HepG2 (cell line): Measurements from ENCODE around the gene ZMYM3. TPM values are rescaled to one million over a fixed set of nuclear protein-coding genes. Genes with fewer than 3 reads are reported as not detected.

Source experiments
- ATAC-seq: fragments of 200-7000 bp; cut with Tn5 transposase; 3 replicates; pipeline ENCODE4 v1.9.1; 2020; ENCODE audit warnings: mild to moderate bottlenecking, moderate library complexity
- BruUV-seq: library from RNA; stranded (reverse); fragments of 400-500 nt; replicated peaks from 2 replicates; lab custom pipeline; 2021; lab: Mats Ljungman, UMichigan
- CTCF ChIA-PET: fragments of 300-600 bp; formaldehyde crosslinking; extraction: SDS; loops from one replicate; lab custom pipeline; 2021; ENCODE audit warnings: low total read pairs, inconsistent platforms, low intra/inter-chr PET ratio; lab: Yijun Ruan, JAX
- POLR2A ChIA-PET: fragments of 350-600 bp; sonication (Branson Sonifier 250); formaldehyde crosslinking; loops from one replicate; lab custom pipeline; 2020; ENCODE audit warnings: antibody characterized with exemption, inconsistent platforms; lab: Yijun Ruan, JAX
- DNase-seq: peaks from one replicate; pipeline ENCODE4 v3.0.0-alpha.2; 2015; ENCODE audit warnings: low spot score
- FAIRE-seq: peaks from 3 replicates; lab custom pipeline; 2011; peaks lifted over from hg19 to GRCh38; lab: Jason Lieb, UNC
- H2AFZ ChIP-seq: one replicate; pipeline ENCODE4 v1.6.1; 2011; ENCODE audit warnings: low read length, inconsistent platforms
- H3K27ac ChIP-seq: fragments of 300-600 bp; 3 replicates; pipeline ENCODE4 v1.8.0; 2011; ENCODE audit warnings: mixed run types, mild to moderate bottlenecking, mixed read lengths, low read length, inconsistent platforms; ENCODE audit not compliant: insufficient read depth; ENCODE audit errors: extremely low read length
- H3K27me3 ChIP-seq, 2 experiments: fragments of 200-600 bp in 1 of 2; 2 replicates in 1 of 2; 3 replicates in 1 of 2; pipeline versions ENCODE4 v1.6.0 to v1.8.0; 2011; ENCODE audit warnings: low read length in 2 of 2, mild to moderate bottlenecking in 2 of 2, moderate library complexity in 2 of 2, inconsistent platforms in 1 of 2; ENCODE audit not compliant: insufficient read depth in 2 of 2, control insufficient read depth in 1 of 2
- H3K36me3 ChIP-seq, 2 experiments: fragments of 200-600 bp in 1 of 2; replicated peaks in 1 of 2; 2 replicates in 1 of 2; 3 replicates in 1 of 2; pipeline versions ENCODE4 v1.5.1 to v1.8.0; 2011; ENCODE audit warnings: low read length in 2 of 2, inconsistent platforms in 1 of 2; ENCODE audit not compliant: insufficient read depth in 2 of 2, control insufficient read depth in 1 of 2
- H3K4me1 ChIP-seq: 2 replicates; pipeline ENCODE4 v1.5.1; 2012; ENCODE audit warnings: low read length, inconsistent platforms; ENCODE audit not compliant: insufficient read depth
- H3K4me2 ChIP-seq: 2 replicates; pipeline ENCODE4 v1.6.0; 2011; ENCODE audit warnings: low read depth, low read length, inconsistent platforms
- H3K4me3 ChIP-seq, 3 experiments: fragments of 200-600 bp in 1 of 3; sonication (generic), shearing (Covaris generic) in 1 of 3; replicated peaks in 1 of 3; 2 replicates each; pipeline ENCODE4 v1.5.1; 2011 to 2016; ENCODE audit warnings: low read length in 3 of 3, inconsistent platforms in 2 of 3, low read depth in 2 of 3, mild to moderate bottlenecking in 2 of 3, control low read depth in 1 of 3, mixed read lengths in 1 of 3; ENCODE audit not compliant: insufficient read depth in 1 of 3
- H3K79me2 ChIP-seq: one replicate; pipeline ENCODE4 v1.6.1; 2011; ENCODE audit warnings: low read length, inconsistent platforms; ENCODE audit not compliant: insufficient read depth
- H3K9ac ChIP-seq: 2 replicates; pipeline ENCODE4 v1.6.0; 2011; ENCODE audit warnings: mild to moderate bottlenecking, low read depth, low read length, inconsistent platforms; ENCODE audit not compliant: insufficient read depth
- H3K9me3 ChIP-seq: 2 replicates; pipeline ENCODE4 v1.5.1; 2012; ENCODE audit warnings: mild to moderate bottlenecking, low read length
- H4K20me1 ChIP-seq: 2 replicates; pipeline ENCODE4 v1.6.0; 2011; ENCODE audit warnings: inconsistent platforms, mild to moderate bottlenecking, low read length, moderate library complexity; ENCODE audit not compliant: insufficient read depth
- ETV5 ChIP-seq: IDR thresholded peaks from 2 replicates; pipeline ENCODE4 v1.6.1; 2018; ENCODE audit warnings: missing biosample characterization, missing genetic modification reagents, inconsistent platforms, borderline replicate concordance
- HNRNPK ChIP-seq: fragments of 200-400 bp; formaldehyde crosslinking; IDR thresholded peaks from 2 replicates; pipeline ENCODE4 v1.6.1; 2018; ENCODE audit warnings: low read length, low read depth, moderate library complexity, mild to moderate bottlenecking; ENCODE audit not compliant: poor library complexity, severe bottlenecking
- KAT7 ChIP-seq: IDR thresholded peaks from 2 replicates; pipeline ENCODE4 v1.6.1; 2018; ENCODE audit warnings: borderline replicate concordance, missing compliant biosample characterization
- PCBP2 ChIP-seq: fragments of 200-400 bp; formaldehyde crosslinking; optimal IDR thresholded peaks from 2 replicates; pipeline ENCODE3; 2018; ENCODE audit warnings: low read length, low read depth; ENCODE audit not compliant: poor library complexity, severe bottlenecking
- ZFP36L1 ChIP-seq: sonication (generic); formaldehyde crosslinking; IDR thresholded peaks from 2 replicates; pipeline ENCODE4 v1.8.0; 2022; ENCODE audit warnings: mild to moderate bottlenecking, missing genetic modification reagents, moderate library complexity
- ZNF432 ChIP-seq: sonication (generic); formaldehyde crosslinking; IDR thresholded peaks from 2 replicates; pipeline ENCODE4 v1.5.0; 2020; ENCODE audit warnings: missing genetic modification reagents, mild to moderate bottlenecking, borderline replicate concordance
- ZSCAN20 ChIP-seq: sonication (generic); formaldehyde crosslinking; IDR thresholded peaks from 2 replicates; pipeline ENCODE4 v1.4.0; 2020; ENCODE audit warnings: missing genetic modification reagents, mild to moderate bottlenecking, borderline replicate concordance
- WGBS: methylation state at CpG from one replicate; pipeline ENCODE4 v1.1.6; 2017; ENCODE audit warnings: low lambda C conversion rate; 5-methylcytosine and 5-hydroxymethylcytosine counted together
- in situ Hi-C: cut with HindIII; loops from 2 replicates; pipeline ENCODE4 v1.10.0; 2017; ENCODE audit warnings: low pct_unique_long_range_greater_than_20kb; ENCODE audit not compliant: extremely low pct_ligation_motif_present
- intact Hi-C: fragments of 100-400 bp; cut with micrococcal nuclease; formaldehyde crosslinking; loops from one replicate; pipeline ENCODE4 v1.10.0; 2022; ENCODE audit not compliant: unreplicated experiment
- polyA plus RNA-seq, 8 experiments: library from polyadenylated mRNA; depleted of rRNA in 3 of 8; stranded (reverse) in 7 of 8; unstranded in 1 of 8; fragments of >200 nt; fragmentation: Illumina TruSeq in 4 of 8; extraction: Trizol in 4 of 8; gene quantifications; 2 replicates each; pipeline versions ENCODE4 v1.2.1 to v1.2.3, GENCODE V29; 2011 to 2016; ENCODE audit warnings: low read depth in 4 of 8, missing spikeins in 1 of 8, mixed read lengths in 1 of 8; ENCODE audit not compliant: insufficient read depth in 1 of 8
- total RNA-seq, 5 experiments: library from RNA; depleted of rRNA; stranded (reverse); fragments of >200 nt; fragmentation: Illumina TruSeq; extraction: Trizol; gene quantifications; 2 replicates each; pipeline ENCODE4 v1.2.3, GENCODE V29; 2016; ENCODE audit warnings: low read depth in 1 of 5
- TF ChIP-seq, protein P1 (sequence below): sonication (generic); formaldehyde crosslinking; IDR thresholded peaks from 2 replicates; pipeline ENCODE4 v1.4.0; 2020; ENCODE audit warnings: missing genetic modification reagents
- TF ChIP-seq, protein P2 (sequence below), 2 experiments: sonication (generic) in 1 of 2; formaldehyde crosslinking in 1 of 2; IDR thresholded peaks; 2 replicates each; pipeline versions ENCODE4 v1.5.1 to v1.6.1; 2011 to 2020; ENCODE audit warnings: borderline replicate concordance in 1 of 2, low read depth in 1 of 2, low read length in 1 of 2, mild to moderate bottlenecking in 1 of 2, missing genetic modification reagents in 1 of 2, moderate library complexity in 1 of 2
- TF ChIP-seq, protein P3 (sequence below): IDR thresholded peaks from 2 replicates; pipeline ENCODE4 v1.6.1; 2012; ENCODE audit warnings: inconsistent platforms

ZMYM3 gene
- total and polyA plus RNA-seq, 2 of the 13 experiments (the other 11 are each of a cell fraction or from before 2014, with no cell fraction given), result 26.4 to 35.4 TPM

DNA sequence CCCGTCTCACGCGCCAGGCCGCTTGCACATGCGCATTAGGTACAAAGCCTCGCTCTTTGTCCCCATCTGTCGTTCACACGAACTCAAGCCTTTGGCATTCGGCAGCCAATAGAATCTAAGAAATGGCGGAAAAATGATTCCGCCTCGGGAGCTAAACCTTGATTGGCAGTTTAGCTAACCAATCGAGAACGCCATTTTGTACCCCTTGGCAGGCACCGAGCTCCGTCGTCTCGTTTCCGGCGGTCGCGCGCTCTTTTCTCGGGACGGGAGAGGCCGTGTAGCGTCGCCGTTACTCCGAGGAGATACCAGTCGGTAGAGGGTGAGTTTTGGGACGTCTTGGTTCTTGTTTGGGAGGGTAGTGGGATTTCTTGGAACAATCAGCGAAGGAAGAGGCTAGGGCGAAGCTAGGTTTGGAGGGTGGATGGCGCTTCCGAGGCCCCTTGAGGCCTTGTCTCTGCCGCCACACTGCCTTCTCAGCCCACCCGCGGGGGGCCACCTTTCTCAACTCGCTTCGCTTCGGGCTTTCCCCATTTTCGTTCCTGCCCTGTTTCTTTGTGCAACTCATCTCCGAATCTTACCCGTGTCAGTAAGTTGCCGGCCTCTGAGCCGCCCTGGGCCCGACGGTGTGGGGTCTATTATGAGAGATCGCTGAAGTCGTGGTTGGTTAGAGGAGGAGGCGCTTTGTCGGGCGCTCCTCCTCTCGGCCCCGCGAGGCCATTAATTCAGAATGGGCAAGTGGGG is 29.6 kb upstream of the ZMYM3 start, which contains the start of gene NONO (continued):
- TF ChIP-seq, protein P1, sequence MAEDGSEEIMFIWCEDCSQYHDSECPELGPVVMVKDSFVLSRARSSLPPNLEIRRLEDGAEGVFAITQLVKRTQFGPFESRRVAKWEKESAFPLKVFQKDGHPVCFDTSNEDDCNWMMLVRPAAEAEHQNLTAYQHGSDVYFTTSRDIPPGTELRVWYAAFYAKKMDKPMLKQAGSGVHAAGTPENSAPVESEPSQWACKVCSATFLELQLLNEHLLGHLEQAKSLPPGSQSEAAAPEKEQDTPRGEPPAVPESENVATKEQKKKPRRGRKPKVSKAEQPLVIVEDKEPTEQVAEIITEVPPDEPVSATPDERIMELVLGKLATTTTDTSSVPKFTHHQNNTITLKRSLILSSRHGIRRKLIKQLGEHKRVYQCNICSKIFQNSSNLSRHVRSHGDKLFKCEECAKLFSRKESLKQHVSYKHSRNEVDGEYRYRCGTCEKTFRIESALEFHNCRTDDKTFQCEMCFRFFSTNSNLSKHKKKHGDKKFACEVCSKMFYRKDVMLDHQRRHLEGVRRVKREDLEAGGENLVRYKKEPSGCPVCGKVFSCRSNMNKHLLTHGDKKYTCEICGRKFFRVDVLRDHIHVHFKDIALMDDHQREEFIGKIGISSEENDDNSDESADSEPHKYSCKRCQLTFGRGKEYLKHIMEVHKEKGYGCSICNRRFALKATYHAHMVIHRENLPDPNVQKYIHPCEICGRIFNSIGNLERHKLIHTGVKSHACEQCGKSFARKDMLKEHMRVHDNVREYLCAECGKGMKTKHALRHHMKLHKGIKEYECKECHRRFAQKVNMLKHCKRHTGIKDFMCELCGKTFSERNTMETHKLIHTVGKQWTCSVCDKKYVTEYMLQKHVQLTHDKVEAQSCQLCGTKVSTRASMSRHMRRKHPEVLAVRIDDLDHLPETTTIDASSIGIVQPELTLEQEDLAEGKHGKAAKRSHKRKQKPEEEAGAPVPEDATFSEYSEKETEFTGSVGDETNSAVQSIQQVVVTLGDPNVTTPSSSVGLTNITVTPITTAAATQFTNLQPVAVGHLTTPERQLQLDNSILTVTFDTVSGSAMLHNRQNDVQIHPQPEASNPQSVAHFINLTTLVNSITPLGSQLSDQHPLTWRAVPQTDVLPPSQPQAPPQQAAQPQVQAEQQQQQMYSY, result peak; percentile 64; the same call in 1 of the 2 replicates
- 0 out of 2 replicates have a peak, but pooled peaks have one; percentile 41 for TF ChIP-seq KAT7 (CRISPR knock-in tag)
- 0 out of 2 replicates have a peak, but pooled peaks have one; percentile 59 for TF ChIP-seq ZFP36L1 (CRISPR knock-in tag)
- no peak; the same call in 1 of the 2 replicates for TF ChIP-seq ETV5 (CRISPR knock-in tag)

DNA sequence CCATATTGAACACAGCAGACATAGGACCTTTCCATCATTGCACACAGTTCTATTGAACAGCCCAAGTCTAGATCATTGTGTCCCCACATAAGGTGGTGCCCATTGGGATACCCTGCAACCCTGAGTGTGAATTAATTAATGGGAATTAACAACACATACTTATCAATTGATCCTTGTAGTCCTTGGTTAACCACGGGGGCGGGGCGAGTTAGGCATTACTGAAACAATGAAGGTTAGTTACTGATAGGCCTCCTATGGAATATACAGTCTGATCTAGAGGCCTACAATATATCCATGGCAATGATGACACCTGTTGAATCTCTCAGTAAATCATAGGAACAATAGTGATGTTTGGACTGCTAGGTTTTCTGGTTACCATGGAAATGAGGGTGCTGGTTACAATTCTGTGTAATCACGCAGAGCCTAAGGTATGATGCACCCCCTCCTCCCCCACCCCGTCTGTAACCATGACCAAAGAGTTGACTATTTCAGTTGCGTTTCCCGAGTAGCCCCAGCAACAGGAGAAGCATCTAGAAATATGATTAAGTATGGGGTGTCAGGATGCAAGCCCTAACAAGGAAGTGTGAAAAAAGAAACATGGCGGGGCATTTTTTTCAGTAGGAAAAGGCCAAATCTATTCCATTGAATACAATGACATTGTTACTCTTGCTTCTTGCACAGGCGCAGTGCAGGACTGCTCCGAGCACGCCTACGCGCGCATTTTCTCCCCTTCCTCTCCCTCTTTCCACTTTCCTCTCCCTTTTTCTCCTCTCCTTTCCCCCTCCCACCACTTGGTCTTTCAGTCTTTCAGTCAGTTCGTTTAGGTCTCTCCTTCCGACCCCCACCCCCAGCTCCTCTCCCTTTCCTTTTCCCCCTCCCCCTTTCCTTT is 28.8 kb upstream of the ZMYM3 start:
- 22% methylated on average over 15 of the region's 16 CpGs for WGBS
- intact Hi-C loops (loop anchor here (1.0 to 5.0 kb wide), 3 partner anchors 55 to 100 kb away; partner anchors contain the start of gene TAF1), in situ Hi-C loops (loop anchor here (10.0 kb wide), 1 partner anchor 58 kb away; the partner anchor contains the start of gene GJB1)
- peak; percentile 83 for ATAC-seq
- Histone ChIP-seq H3K4me2 (peak overlapping the region; percentile 73), H3K36me3 (no peaks in the 10 kb centered on the region), H2AFZ (peak overlapping the region; percentile 54), H4K20me1 (peaks cover 18% of the 10 kb centered on the region), H3K27ac (peak overlapping the region; percentile 91), H3K9me3 (no peaks in the 10 kb centered on the region), H3K9ac (peak overlapping the region; percentile 92), H3K79me2 (peaks cover 42% of the 10 kb centered on the region), H3K27me3 (no peaks in the 10 kb centered on the region), H3K4me3 (peak overlapping the region; percentile 12 to 68 (median 47); a peak in 4 of 6 replicates), H3K4me1 (peaks cover 17% of the 10 kb centered on the region)
- POLR2A ChIA-PET, result interaction anchor here (0.6 to 2.6 kb wide), 20 partner anchors 10 to 312 kb away, joined by 3 to 54 read pairs (median 6); partner anchors contain the start of genes ITGB1BP2, MED12, OGT and TAF1
- TF ChIP-seq, protein P2, sequence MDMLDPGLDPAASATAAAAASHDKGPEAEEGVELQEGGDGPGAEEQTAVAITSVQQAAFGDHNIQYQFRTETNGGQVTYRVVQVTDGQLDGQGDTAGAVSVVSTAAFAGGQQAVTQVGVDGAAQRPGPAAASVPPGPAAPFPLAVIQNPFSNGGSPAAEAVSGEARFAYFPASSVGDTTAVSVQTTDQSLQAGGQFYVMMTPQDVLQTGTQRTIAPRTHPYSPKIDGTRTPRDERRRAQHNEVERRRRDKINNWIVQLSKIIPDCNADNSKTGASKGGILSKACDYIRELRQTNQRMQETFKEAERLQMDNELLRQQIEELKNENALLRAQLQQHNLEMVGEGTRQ (IDR thresholded peaks at IDR 0.05; ENCODE audit: low read depth, low read length), result no peak
- TF ChIP-seq, protein P2 (CRISPR knock-in tag; IDR thresholded peaks at IDR 0.05; ENCODE audit: borderline replicate concordance), result no peak
- TF ChIP-seq PCBP2 (peak; percentile 27), ZNF432 (CRISPR knock-in tag) (no peak), ZSCAN20 (CRISPR knock-in tag) (no peak), HNRNPK (peak; percentile 84)
- TF ChIP-seq, protein P3, sequence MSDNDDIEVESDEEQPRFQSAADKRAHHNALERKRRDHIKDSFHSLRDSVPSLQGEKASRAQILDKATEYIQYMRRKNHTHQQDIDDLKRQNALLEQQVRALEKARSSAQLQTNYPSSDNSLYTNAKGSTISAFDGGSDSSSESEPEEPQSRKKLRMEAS, result 0 out of 2 replicates have a peak, but pooled peaks have one; percentile 9
- CTCF ChIA-PET, result no interaction called here
- peak; percentile 67 for FAIRE-seq
- peak; percentile 29 for DNase-seq
- BruUV-seq, result TSS peak; percentile 85
